AG20443 (cell line): ENCODE results near the gene ZNF438.

ENCODE experiments used
- DNase-seq: peaks from one replicate; pipeline ENCODE4 v3.0.0; 2012; ENCODE audit warnings: low spot score, mixed read lengths

Gene ZNF438

GRCh38 chr10:30847199-30847598 is 184.5 kb downstream of the ZNF438 start:
- DNase-seq = no peak

GRCh38 chr10:30846710-30847109 is 185.0 kb downstream of the ZNF438 start:
- no peak for DNase-seq

GRCh38 chr10:30842894-30843293 is 188.8 kb downstream of the ZNF438 start:
- DNase-seq = no peak

GRCh38 chr10:30842185-30842584 is 189.5 kb downstream of the ZNF438 start:
- DNase-seq = no peak

GRCh38 chr10:30840395-30841050 is 191.1 kb downstream of the ZNF438 start:
- DNase-seq = peak; percentile 31

GRCh38 chr10:30839652-30840051 is 192.0 kb downstream of the ZNF438 start:
- DNase-seq = no peak

GRCh38 chr10:30836406-30836805 is 195.3 kb downstream of the ZNF438 start:
- DNase-seq = no peak

- no peak for DNase-seq
These were observed 196.5 kb downstream of the ZNF438 start for GRCh38 chr10:30835146-30835545.

- no peak for DNase-seq
These were observed 197.0 kb downstream of the ZNF438 start for GRCh38 chr10:30834651-30835050.

GRCh38 chr10:30834153-30834552 is 197.5 kb downstream of the ZNF438 start:
- DNase-seq = no peak

GRCh38 chr10:30833628-30833970 is 198.1 kb downstream of the ZNF438 start:
- DNase-seq = no peak

- DNase-seq = no peak
These were observed 198.7 kb downstream of the ZNF438 start for GRCh38 chr10:30832749-30833627.

- no peak for DNase-seq
These were observed 199.5 kb downstream of the ZNF438 start for GRCh38 chr10:30832001-30832748.

GRCh38 chr10:30831426-30831825 is 200.2 kb downstream of the ZNF438 start:
- DNase-seq = no peak

- DNase-seq = no peak
These were observed 201.1 kb downstream of the ZNF438 start for GRCh38 chr10:30830315-30831230.

- DNase-seq = peak; percentile 51
These were observed 201.8 kb downstream of the ZNF438 start for GRCh38 chr10:30829901-30830300.

GRCh38 chr10:30828680-30829079 is 203.0 kb downstream of the ZNF438 start:
- DNase-seq = no peak

- no peak for DNase-seq
These were observed 203.5 kb downstream of the ZNF438 start for GRCh38 chr10:30828164-30828563.

- peak; percentile 30 for DNase-seq
These were observed 204.0 kb downstream of the ZNF438 start for GRCh38 chr10:30827531-30828120.

- DNase-seq = no peak
These were observed 205.0 kb downstream of the ZNF438 start for GRCh38 chr10:30826679-30827078.

GRCh38 chr10:30825495-30825894 is 206.2 kb downstream of the ZNF438 start:
- DNase-seq = no peak
